Measurements from ENCODE around the gene P2RX1.

Gene P2RX1

DNA sequence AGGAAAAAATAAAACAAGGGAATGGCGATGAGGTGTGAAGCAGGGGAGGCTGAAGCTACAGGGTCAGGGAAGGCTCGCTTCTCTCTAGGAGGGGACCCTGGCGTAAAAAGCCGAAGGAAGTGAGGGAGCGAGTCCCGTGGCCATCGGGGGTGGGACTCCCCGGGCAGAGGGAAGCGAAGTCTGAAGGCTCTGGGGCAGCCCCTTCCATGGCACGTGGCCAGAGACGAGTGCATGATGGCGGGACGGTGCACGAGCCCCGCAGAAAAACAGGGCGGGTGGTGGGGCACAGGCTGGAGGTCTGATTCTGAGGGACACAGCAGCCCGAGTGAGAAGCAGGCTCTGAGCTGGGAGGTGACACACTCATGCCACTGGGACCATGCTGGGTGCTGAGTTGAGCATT, 49.2 kb downstream of the P2RX1 start:
- Histone ChIP-seq H4K8ac (ENCODE audit: low read depth, low read length) (no peak overlapping the region), H3K9me3 (replicated peaks in 1 of 2; ENCODE audit: control insufficient read depth in 2 of 2, insufficient read depth in 1 of 2, low read depth in 1 of 2, low read length in 2 of 2) (no peaks in the 10 kb centered on the region), H3K36me3 (replicated peaks in 1 of 2; ENCODE audit: control insufficient read depth in 2 of 2, insufficient read depth in 2 of 2, low read length in 2 of 2) (peaks cover 0 to 5% of the 10 kb centered on the region in 2 donors), H3K14ac (ENCODE audit: low read length) (no peak overlapping the region), H3K18ac (ENCODE audit: low read length) (no peak overlapping the region), H2BK5ac (ENCODE audit: low read length) (no peak overlapping the region), H3K9ac (ENCODE audit: low read depth, low read length, poor library complexity) (no peak overlapping the region), H3K4me1 (ENCODE audit: control insufficient read depth in 2 of 2, insufficient read depth in 1 of 2, low read depth in 1 of 2, low read length in 2 of 2) (peaks cover 0 to under 1% of the 10 kb centered on the region in 2 donors), H2AFZ (ENCODE audit: low read length) (no peak overlapping the region), H2BK12ac (ENCODE audit: low read length) (no peak overlapping the region), H3K4me2 (ENCODE audit: insufficient read depth, low read length, poor library complexity, severe bottlenecking) (no peak overlapping the region), H3K79me1 (ENCODE audit: low read depth, low read length) (no peaks in the 10 kb centered on the region), H2BK15ac (ENCODE audit: low read length) (no peak overlapping the region), H2AK5ac (ENCODE audit: low read depth, low read length) (no peak overlapping the region), H3K27ac (replicated peaks; ENCODE audit: low read length) (no peak overlapping the region), H2BK120ac (ENCODE audit: low read depth, low read length) (no peak overlapping the region), H3K4ac (ENCODE audit: low read length) (no peak overlapping the region), H3K4me3 (ENCODE audit: low read length in 2 of 2) (no peak overlapping the region), H3K23ac (ENCODE audit: low read depth, low read length, poor library complexity) (no peak overlapping the region), H4K91ac (ENCODE audit: low read depth, low read length, poor library complexity) (no peak overlapping the region), H3K27me3 (ENCODE audit: control insufficient read depth in 3 of 3, insufficient read depth in 3 of 3, low read depth in 1 of 3, low read length in 3 of 3) (no peaks in the 10 kb centered on the region)
- WGBS, 2 donors (ENCODE audit: extremely low coverage in 2 of 2, insufficient read length in 2 of 2, insufficient replicate concordance in 1 of 2), result no CpG with 5 or more reads among the region's 17 CpGs
- DNase-seq (ENCODE audit: low spot score), result no peak

- no peak overlapping the region for H3K14ac ChIP-seq (ENCODE audit: low read length)
- no CpG with 5 or more reads among the region's 21 CpGs for WGBS, 2 donors (ENCODE audit: extremely low coverage in 2 of 2, insufficient read length in 2 of 2, insufficient replicate concordance in 1 of 2)
Observed at GRCh38 chr17:3866276-3866675, 50.0 kb downstream of the P2RX1 start.

DNA sequence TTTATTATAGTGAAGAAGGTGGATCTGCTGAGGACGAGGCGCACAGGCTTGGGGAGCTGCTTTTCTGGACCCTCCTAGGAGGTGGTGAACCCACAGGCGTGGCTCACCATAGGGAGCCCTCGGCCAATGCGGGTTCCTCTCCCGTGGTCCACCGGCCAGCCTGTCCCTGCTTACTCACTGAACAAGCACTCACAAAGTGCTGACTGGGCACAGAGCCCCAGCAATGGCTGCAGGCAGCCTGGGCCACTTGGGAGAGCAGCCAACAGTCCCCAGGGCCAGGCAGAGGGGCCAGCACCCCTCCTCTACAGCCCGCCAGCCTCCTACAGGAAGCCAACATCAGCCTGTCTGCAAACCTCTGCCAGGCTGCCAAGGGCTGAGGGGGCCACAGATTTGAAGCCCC, 51.1 kb downstream of the P2RX1 start:
- Histone ChIP-seq H3K9me3 (replicated peaks in 1 of 2; ENCODE audit: control insufficient read depth in 2 of 2, insufficient read depth in 1 of 2, low read depth in 1 of 2, low read length in 2 of 2) (no peaks in the 10 kb centered on the region), H4K91ac (ENCODE audit: low read depth, low read length, poor library complexity) (no peak overlapping the region), H3K79me1 (ENCODE audit: low read depth, low read length) (no peaks in the 10 kb centered on the region), H3K27me3 (ENCODE audit: control insufficient read depth in 3 of 3, insufficient read depth in 3 of 3, low read depth in 1 of 3, low read length in 3 of 3) (no peaks in the 10 kb centered on the region), H3K4me2 (ENCODE audit: insufficient read depth, low read length, poor library complexity, severe bottlenecking) (no peak overlapping the region), H3K4me1 (ENCODE audit: control insufficient read depth in 2 of 2, insufficient read depth in 1 of 2, low read depth in 1 of 2, low read length in 2 of 2) (peaks cover 0 to 2% of the 10 kb centered on the region in 2 donors), H3K36me3 (replicated peaks in 1 of 2; ENCODE audit: control insufficient read depth in 2 of 2, insufficient read depth in 2 of 2, low read length in 2 of 2) (peaks cover 0 to 4% of the 10 kb centered on the region in 2 donors), H3K18ac (ENCODE audit: low read length) (peak overlapping the region; percentile 66), H3K14ac (ENCODE audit: low read length) (no peak overlapping the region), H3K9ac (ENCODE audit: low read depth, low read length, poor library complexity) (no peak overlapping the region), H3K27ac (replicated peaks; ENCODE audit: low read length) (no peak overlapping the region), H2BK12ac (ENCODE audit: low read length) (no peak overlapping the region), H3K23ac (ENCODE audit: low read depth, low read length, poor library complexity) (peak overlapping the region; percentile 20), H2AFZ (ENCODE audit: low read length) (no peak overlapping the region), H2BK5ac (ENCODE audit: low read length) (no peak overlapping the region), H4K8ac (ENCODE audit: low read depth, low read length) (no peak overlapping the region), H2BK15ac (ENCODE audit: low read length) (no peak overlapping the region), H2AK5ac (ENCODE audit: low read depth, low read length) (peak overlapping the region; percentile 44), H3K4ac (ENCODE audit: low read length) (no peak overlapping the region), H3K4me3 (ENCODE audit: low read length in 2 of 2) (no peak overlapping the region), H2BK120ac (ENCODE audit: low read depth, low read length) (no peak overlapping the region)
- no peak for DNase-seq (ENCODE audit: low spot score)
- WGBS, 2 donors (ENCODE audit: extremely low coverage in 2 of 2, insufficient read length in 2 of 2, insufficient replicate concordance in 1 of 2), result no CpG with 5 or more reads among the region's 8 CpGs

More at GRCh38 chr17:3866276-3866675, 50.0 kb downstream of the P2RX1 start:
- no peaks in the 10 kb centered on the region for H3K79me1 ChIP-seq (ENCODE audit: low read depth, low read length)
- no peak overlapping the region for H2AK5ac ChIP-seq (ENCODE audit: low read depth, low read length)
- no peak for DNase-seq (ENCODE audit: low spot score)
- peak overlapping the region; percentile 24 for H3K9ac ChIP-seq (ENCODE audit: low read depth, low read length, poor library complexity)
- no peak overlapping the region for H3K27ac ChIP-seq (replicated peaks; ENCODE audit: low read length)
- H2BK12ac ChIP-seq (ENCODE audit: low read length), result no peak overlapping the region
- no peak overlapping the region for H3K4ac ChIP-seq (ENCODE audit: low read length)
- no peak overlapping the region for H3K4me2 ChIP-seq (ENCODE audit: insufficient read depth, low read length, poor library complexity, severe bottlenecking)
- peaks cover 0 to 2% of the 10 kb centered on the region in 2 donors for H3K36me3 ChIP-seq (replicated peaks in 1 of 2; ENCODE audit: control insufficient read depth in 2 of 2, insufficient read depth in 2 of 2, low read length in 2 of 2)
- H4K91ac ChIP-seq (ENCODE audit: low read depth, low read length, poor library complexity), result no peak overlapping the region
- H2AFZ ChIP-seq (ENCODE audit: low read length), result no peak overlapping the region
- H2BK5ac ChIP-seq (ENCODE audit: low read length), result no peak overlapping the region
- no peak overlapping the region for H3K23ac ChIP-seq (ENCODE audit: low read depth, low read length, poor library complexity)
- no peaks in the 10 kb centered on the region for H3K27me3 ChIP-seq (ENCODE audit: control insufficient read depth in 3 of 3, insufficient read depth in 3 of 3, low read depth in 1 of 3, low read length in 3 of 3)
- H3K4me1 ChIP-seq (ENCODE audit: control insufficient read depth in 2 of 2, insufficient read depth in 1 of 2, low read depth in 1 of 2, low read length in 2 of 2), result peaks cover 0 to 2% of the 10 kb centered on the region in 2 donors
- no peak overlapping the region for H4K8ac ChIP-seq (ENCODE audit: low read depth, low read length)
- no peak overlapping the region for H2BK15ac ChIP-seq (ENCODE audit: low read length)
- no peaks in the 10 kb centered on the region for H3K9me3 ChIP-seq (replicated peaks in 1 of 2; ENCODE audit: control insufficient read depth in 2 of 2, insufficient read depth in 1 of 2, low read depth in 1 of 2, low read length in 2 of 2)
- no peak overlapping the region for H3K18ac ChIP-seq (ENCODE audit: low read length)
- no peak overlapping the region for H3K4me3 ChIP-seq (ENCODE audit: low read length in 2 of 2)
- H2BK120ac ChIP-seq (ENCODE audit: low read depth, low read length), result no peak overlapping the region

GRCh38 chr17:3864534-3864933, 51.7 kb downstream of the P2RX1 start:
- Histone ChIP-seq H3K9ac (ENCODE audit: low read depth, low read length, poor library complexity) (no peak overlapping the region), H3K27ac (replicated peaks; ENCODE audit: low read length) (no peak overlapping the region), H2AK5ac (ENCODE audit: low read depth, low read length) (no peak overlapping the region), H3K4me1 (ENCODE audit: control insufficient read depth in 2 of 2, insufficient read depth in 1 of 2, low read depth in 1 of 2, low read length in 2 of 2) (peaks cover 0 to 2% of the 10 kb centered on the region in 2 donors), H4K8ac (ENCODE audit: low read depth, low read length) (no peak overlapping the region), H2BK15ac (ENCODE audit: low read length) (no peak overlapping the region), H3K4me3 (ENCODE audit: low read length in 2 of 2) (no peak overlapping the region), H3K23ac (ENCODE audit: low read depth, low read length, poor library complexity) (no peak overlapping the region), H3K14ac (ENCODE audit: low read length) (no peak overlapping the region), H3K9me3 (replicated peaks in 1 of 2; ENCODE audit: control insufficient read depth in 2 of 2, insufficient read depth in 1 of 2, low read depth in 1 of 2, low read length in 2 of 2) (no peaks in the 10 kb centered on the region), H2BK120ac (ENCODE audit: low read depth, low read length) (no peak overlapping the region), H3K18ac (ENCODE audit: low read length) (no peak overlapping the region), H4K91ac (ENCODE audit: low read depth, low read length, poor library complexity) (no peak overlapping the region), H3K4ac (ENCODE audit: low read length) (no peak overlapping the region), H3K27me3 (ENCODE audit: control insufficient read depth in 3 of 3, insufficient read depth in 3 of 3, low read depth in 1 of 3, low read length in 3 of 3) (no peaks in the 10 kb centered on the region), H3K4me2 (ENCODE audit: insufficient read depth, low read length, poor library complexity, severe bottlenecking) (no peak overlapping the region), H2AFZ (ENCODE audit: low read length) (peak overlapping the region; percentile 17), H2BK12ac (ENCODE audit: low read length) (no peak overlapping the region), H3K36me3 (replicated peaks in 1 of 2; ENCODE audit: control insufficient read depth in 2 of 2, insufficient read depth in 2 of 2, low read length in 2 of 2) (peaks cover 0 to 4% of the 10 kb centered on the region in 2 donors), H3K79me1 (ENCODE audit: low read depth, low read length) (no peaks in the 10 kb centered on the region), H2BK5ac (ENCODE audit: low read length) (no peak overlapping the region)
- WGBS, 2 donors (ENCODE audit: extremely low coverage in 2 of 2, insufficient read length in 2 of 2, insufficient replicate concordance in 1 of 2), result no CpG with 5 or more reads among the region's 10 CpGs
- DNase-seq (ENCODE audit: low spot score), result no peak

Data from neuronal stem cell (in vitro differentiated cells).